ENCODE results near the gene PLCL1.
"Not testable (repeated sequence)": the region's sequence is repeated elsewhere in the genome, so short reads cannot be mapped to it uniquely, and the experiment has no call there.

PLCL1 gene

GRCh38 chr2:198017068-198017467 lies 212.7 kb downstream of the PLCL1 start:
- no peak overlapping the region for H3K9ac ChIP-seq (ENCODE audit: low read length)
- DNase-seq: no peak
- no peaks in the 10 kb centered on the region for H3K27me3 ChIP-seq (replicated peaks; ENCODE audit: insufficient read depth, low read length)
- H3K9me3 ChIP-seq (replicated peaks; ENCODE audit: insufficient read depth, low read length): no peaks in the 10 kb centered on the region
- no peaks in the 10 kb centered on the region for H3K9me2 ChIP-seq (replicated peaks; ENCODE audit: insufficient read depth, low read length)
- H3K79me2 ChIP-seq (ENCODE audit: low read length): no peaks in the 10 kb centered on the region
- H2AFZ ChIP-seq (ENCODE audit: low read length): no peak overlapping the region
- TF ChIP-seq EZH2phosphoT487 (IDR thresholded peaks at IDR 0.05; ENCODE audit: low read length) (no peak), EZH2 (optimal IDR thresholded peaks at IDR 0.05; ENCODE audit: low read depth, low read length) (no peak), CTCF (IDR thresholded peaks at IDR 0.05; ENCODE audit: low read length) (no peak)
- H3K4me2 ChIP-seq (ENCODE audit: low read depth, low read length): no peak overlapping the region
- no peaks in the 10 kb centered on the region for H3K36me3 ChIP-seq (replicated peaks; ENCODE audit: insufficient read depth, low read length)
- H3K4me1 ChIP-seq (ENCODE audit: low read length): no peaks in the 10 kb centered on the region
- H3F3A ChIP-seq (ENCODE audit: insufficient read depth, low read length): no peaks in the 10 kb centered on the region
- H3K4me3 ChIP-seq (ENCODE audit: low read length): no peak overlapping the region
- no peaks in the 10 kb centered on the region for H4K20me1 ChIP-seq (ENCODE audit: insufficient read depth, low read length)
- H3K27ac ChIP-seq (ENCODE audit: low read length): no peak overlapping the region

- H3K27me3 ChIP-seq (replicated peaks; ENCODE audit: insufficient read depth, low read length): no peaks in the 10 kb centered on the region
- DNase-seq: peak; percentile 20
- no peak overlapping the region for H3K9ac ChIP-seq (ENCODE audit: low read length)
- H3F3A ChIP-seq (ENCODE audit: insufficient read depth, low read length): no peaks in the 10 kb centered on the region
- H3K79me2 ChIP-seq (ENCODE audit: low read length): no peaks in the 10 kb centered on the region
- no peaks in the 10 kb centered on the region for H3K9me2 ChIP-seq (replicated peaks; ENCODE audit: insufficient read depth, low read length)
- peaks cover 12% of the 10 kb centered on the region for H3K4me1 ChIP-seq (ENCODE audit: low read length)
- no peak for TF ChIP-seq EZH2phosphoT487 (IDR thresholded peaks at IDR 0.05; ENCODE audit: low read length)
- TF ChIP-seq CTCF (IDR thresholded peaks at IDR 0.05; ENCODE audit: low read length): no peak
- no peak for TF ChIP-seq EZH2 (optimal IDR thresholded peaks at IDR 0.05; ENCODE audit: low read depth, low read length)
- H3K4me2 ChIP-seq (ENCODE audit: low read depth, low read length): peak overlapping the region; percentile 30; the same call in 1 of the 2 replicates
- no peaks in the 10 kb centered on the region for H3K9me3 ChIP-seq (replicated peaks; ENCODE audit: insufficient read depth, low read length)
- H2AFZ ChIP-seq (ENCODE audit: low read length): no peak overlapping the region
- no peaks in the 10 kb centered on the region for H3K36me3 ChIP-seq (replicated peaks; ENCODE audit: insufficient read depth, low read length)
- no peaks in the 10 kb centered on the region for H4K20me1 ChIP-seq (ENCODE audit: insufficient read depth, low read length)
- no peak overlapping the region for H3K27ac ChIP-seq (ENCODE audit: low read length)
- no peak overlapping the region for H3K4me3 ChIP-seq (ENCODE audit: low read length)
These were observed 224.6 kb downstream of the PLCL1 start for GRCh38 chr2:198028955-198029354.

- not testable (repeated sequence) for H3K27ac ChIP-seq (ENCODE audit: low read length); H3K9ac ChIP-seq (ENCODE audit: low read length); H3K4me3 ChIP-seq (ENCODE audit: low read length); H3K36me3 ChIP-seq (replicated peaks; ENCODE audit: insufficient read depth, low read length); H3K4me2 ChIP-seq (ENCODE audit: low read depth, low read length); H3K9me3 ChIP-seq (replicated peaks; ENCODE audit: insufficient read depth, low read length); H3K27me3 ChIP-seq (replicated peaks; ENCODE audit: insufficient read depth, low read length); H3F3A ChIP-seq (ENCODE audit: insufficient read depth, low read length); DNase-seq; H4K20me1 ChIP-seq (ENCODE audit: insufficient read depth, low read length); H3K9me2 ChIP-seq (replicated peaks; ENCODE audit: insufficient read depth, low read length); H2AFZ ChIP-seq (ENCODE audit: low read length); H3K79me2 ChIP-seq (ENCODE audit: low read length)
- H3K4me1 ChIP-seq (ENCODE audit: low read length): peaks cover 12% of the 10 kb centered on the region
These were observed 225.2 kb downstream of the PLCL1 start for GRCh38 chr2:198029576-198029975.

GRCh38 chr2:198033626-198034025 lies 229.2 kb downstream of the PLCL1 start:
- H2AFZ ChIP-seq (ENCODE audit: low read length): no peak overlapping the region
- H3K9me3 ChIP-seq (replicated peaks; ENCODE audit: insufficient read depth, low read length): no peaks in the 10 kb centered on the region
- no peaks in the 10 kb centered on the region for H3K27me3 ChIP-seq (replicated peaks; ENCODE audit: insufficient read depth, low read length)
- H3K36me3 ChIP-seq (replicated peaks; ENCODE audit: insufficient read depth, low read length): no peaks in the 10 kb centered on the region
- no peaks in the 10 kb centered on the region for H3K9me2 ChIP-seq (replicated peaks; ENCODE audit: insufficient read depth, low read length)
- TF ChIP-seq CTCF (IDR thresholded peaks at IDR 0.05; ENCODE audit: low read length) (no peak), EZH2 (optimal IDR thresholded peaks at IDR 0.05; ENCODE audit: low read depth, low read length) (no peak), EZH2phosphoT487 (IDR thresholded peaks at IDR 0.05; ENCODE audit: low read length) (no peak)
- H3K4me1 ChIP-seq (ENCODE audit: low read length): peaks cover 10% of the 10 kb centered on the region
- no peaks in the 10 kb centered on the region for H4K20me1 ChIP-seq (ENCODE audit: insufficient read depth, low read length)
- no peaks in the 10 kb centered on the region for H3K79me2 ChIP-seq (ENCODE audit: low read length)
- no peak overlapping the region for H3K9ac ChIP-seq (ENCODE audit: low read length)
- H3K4me3 ChIP-seq (ENCODE audit: low read length): no peak overlapping the region
- H3F3A ChIP-seq (ENCODE audit: insufficient read depth, low read length): no peaks in the 10 kb centered on the region
- H3K27ac ChIP-seq (ENCODE audit: low read length): no peak overlapping the region
- no peak overlapping the region for H3K4me2 ChIP-seq (ENCODE audit: low read depth, low read length)
- DNase-seq: no peak
